Gastrocnemius medialis (tissue), 4 donors: ENCODE results near the gene PPIG.

Experiments
- POLR2A ChIP-seq, 2 donors: fragments of 450-650 bp; IDR thresholded peaks; one replicate each; pipeline ENCODE4 v1.6.1; 2017; ENCODE audit warnings: antibody characterized with exemption in 2 of 2, mild to moderate bottlenecking in 2 of 2, moderate library complexity in 2 of 2
- TF ChIP-seq, protein P1 (sequence below), 5 experiments: fragments of 450-650 bp in 3 of 5; fragments of 200-600 bp in 2 of 5; sonication (generic) in 2 of 5; IDR thresholded peaks in 4 of 5; conservative IDR thresholded peaks in 1 of 5; 1 replicate in 4 of 5; 2 replicates in 1 of 5; pipeline ENCODE4 v1.5.1; 2016 to 2019; ENCODE audit warnings: antibody characterized with exemption in 5 of 5, mild to moderate bottlenecking in 3 of 5, moderate library complexity in 3 of 5

DNA sequence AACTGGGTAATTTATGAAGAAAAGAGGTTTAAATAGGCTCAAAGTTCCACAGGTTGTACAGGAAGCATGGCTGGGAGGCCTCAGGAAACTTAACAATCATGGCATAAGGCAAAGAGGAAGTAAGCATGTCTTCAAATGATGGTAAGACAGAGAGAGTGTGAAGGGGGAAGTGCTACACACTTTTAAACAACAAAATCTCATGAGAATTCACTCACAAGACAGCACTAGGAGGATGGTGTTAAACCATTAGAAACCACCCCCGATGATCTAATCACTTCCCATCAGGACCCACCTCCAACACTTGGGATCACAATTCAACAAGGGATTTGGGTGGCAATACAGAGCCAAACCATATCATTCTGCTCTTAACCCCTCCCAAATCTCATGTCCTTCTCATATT lies 75.2 kb downstream of the PPIG start:
- no peak for TF ChIP-seq POLR2A (IDR thresholded peaks at IDR 0.05)
- TF ChIP-seq, protein P1, sequence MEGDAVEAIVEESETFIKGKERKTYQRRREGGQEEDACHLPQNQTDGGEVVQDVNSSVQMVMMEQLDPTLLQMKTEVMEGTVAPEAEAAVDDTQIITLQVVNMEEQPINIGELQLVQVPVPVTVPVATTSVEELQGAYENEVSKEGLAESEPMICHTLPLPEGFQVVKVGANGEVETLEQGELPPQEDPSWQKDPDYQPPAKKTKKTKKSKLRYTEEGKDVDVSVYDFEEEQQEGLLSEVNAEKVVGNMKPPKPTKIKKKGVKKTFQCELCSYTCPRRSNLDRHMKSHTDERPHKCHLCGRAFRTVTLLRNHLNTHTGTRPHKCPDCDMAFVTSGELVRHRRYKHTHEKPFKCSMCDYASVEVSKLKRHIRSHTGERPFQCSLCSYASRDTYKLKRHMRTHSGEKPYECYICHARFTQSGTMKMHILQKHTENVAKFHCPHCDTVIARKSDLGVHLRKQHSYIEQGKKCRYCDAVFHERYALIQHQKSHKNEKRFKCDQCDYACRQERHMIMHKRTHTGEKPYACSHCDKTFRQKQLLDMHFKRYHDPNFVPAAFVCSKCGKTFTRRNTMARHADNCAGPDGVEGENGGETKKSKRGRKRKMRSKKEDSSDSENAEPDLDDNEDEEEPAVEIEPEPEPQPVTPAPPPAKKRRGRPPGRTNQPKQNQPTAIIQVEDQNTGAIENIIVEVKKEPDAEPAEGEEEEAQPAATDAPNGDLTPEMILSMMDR (IDR thresholded peaks at IDR 0.05 in 4 of 5, conservative IDR thresholded peaks at IDR 0.05 in 1 of 5) = no peak
